Keratinocyte (primary cell): ENCODE measurements around the gene SPOCK1. TPM values are rescaled to one million over a fixed set of nuclear protein-coding genes. Genes with fewer than 3 reads are reported as not detected.

Source experiments
- DNase-seq: peaks from one replicate; pipeline ENCODE4 v3.0.0-alpha.2; 2011; ENCODE audit warnings: low read depth, missing footprints, low spot score
- FAIRE-seq: peaks from 2 replicates; lab custom pipeline; 2011; peaks lifted over from hg19 to GRCh38; lab: Jason Lieb, UNC
- H2AFZ ChIP-seq: 2 replicates; pipeline ENCODE4 v1.6.0; 2012; ENCODE audit warnings: low read length, control low read depth, inconsistent platforms; ENCODE audit not compliant: control insufficient read depth
- H3K27ac ChIP-seq: 2 replicates; pipeline ENCODE4 v1.5.1; 2011; ENCODE audit warnings: low read length; ENCODE audit not compliant: control insufficient read depth, insufficient read depth
- H3K27me3 ChIP-seq: 3 replicates; pipeline ENCODE4 v1.6.0; 2011; ENCODE audit warnings: low read length; ENCODE audit not compliant: control insufficient read depth, insufficient read depth; ENCODE audit errors: extremely low read depth
- H3K36me3 ChIP-seq, 2 experiments: 2 replicates in 1 of 2; 3 replicates in 1 of 2; pipeline ENCODE4 v1.5.1; 2011; ENCODE audit warnings: low read length in 2 of 2, mild to moderate bottlenecking in 1 of 2; ENCODE audit not compliant: control insufficient read depth in 2 of 2, insufficient read depth in 2 of 2; ENCODE audit errors: extremely low read depth in 1 of 2
- H3K4me1 ChIP-seq: 3 replicates; pipeline ENCODE4 v1.5.1; 2011; ENCODE audit warnings: low read length; ENCODE audit not compliant: control insufficient read depth, insufficient read depth; ENCODE audit errors: extremely low read depth
- H3K4me2 ChIP-seq: 3 replicates; pipeline ENCODE4 v1.6.0; 2011; ENCODE audit warnings: low read depth, low read length; ENCODE audit not compliant: control insufficient read depth, insufficient read depth; ENCODE audit errors: extremely low read depth
- H3K4me3 ChIP-seq, 3 experiments: fragments of 200-600 bp in 1 of 3; sonication (generic) in 1 of 3; 2 replicates in 2 of 3; 3 replicates in 1 of 3; pipeline ENCODE4 v1.5.1; 2011 to 2016; ENCODE audit warnings: low read length in 3 of 3, mild to moderate bottlenecking in 3 of 3, control low read depth in 2 of 3, inconsistent platforms in 1 of 3, low read depth in 1 of 3, mixed read lengths in 1 of 3, mixed run types in 1 of 3, moderate library complexity in 1 of 3; ENCODE audit not compliant: control insufficient read depth in 2 of 3, insufficient read depth in 2 of 3; ENCODE audit errors: extremely low read depth in 1 of 3
- H3K79me2 ChIP-seq: 2 replicates; pipeline ENCODE4 v1.6.0; 2012; ENCODE audit warnings: low read length; ENCODE audit not compliant: control insufficient read depth, insufficient read depth
- H3K9ac ChIP-seq: 3 replicates; pipeline ENCODE4 v1.6.0; 2011; ENCODE audit warnings: low read length; ENCODE audit not compliant: control insufficient read depth, insufficient read depth; ENCODE audit errors: extremely low read depth
- H3K9me1 ChIP-seq: 3 replicates; pipeline ENCODE4 v1.6.0; 2011; ENCODE audit warnings: low read length; ENCODE audit not compliant: control insufficient read depth, insufficient read depth; ENCODE audit errors: extremely low read depth
- H3K9me3 ChIP-seq: 2 replicates; pipeline ENCODE4 v1.5.1; 2012; ENCODE audit warnings: low read depth, low read length; ENCODE audit not compliant: control insufficient read depth
- H4K20me1 ChIP-seq: 3 replicates; pipeline ENCODE4 v1.6.0; 2011; ENCODE audit warnings: low read length; ENCODE audit not compliant: control insufficient read depth, insufficient read depth; ENCODE audit errors: extremely low read depth
- EZH2 ChIP-seq: IDR thresholded peaks from one replicate; pipeline ENCODE4 v1.6.1; 2012; ENCODE audit warnings: inconsistent platforms, mild to moderate bottlenecking, low read length, moderate library complexity
- dilution Hi-C: fragments of 300-500 bp; cut with MboI; formaldehyde crosslinking; loops from one replicate; pipeline ENCODE4 v1.7.0; 2020; ENCODE audit warnings: low sequenced_read_pairs; ENCODE audit not compliant: extremely low pct_ligation_motif_present
- polyA plus RNA-seq, 5 experiments: library from polyadenylated mRNA; depleted of rRNA in 3 of 5; stranded (reverse) in 3 of 5; stranded (forward) in 1 of 5; unstranded in 1 of 5; fragments of >200 nt; gene quantifications; 1 replicate in 1 of 5; 2 replicates in 3 of 5; 3 replicates in 1 of 5; pipeline versions ENCODE4 v1.2.1 to v1.2.3, GENCODE V29; 2011 to 2012; ENCODE audit warnings: missing spikeins in 2 of 5, low read depth in 1 of 5, low replicate concordance in 1 of 5
- TF ChIP-seq, protein P1 (sequence below), 3 experiments: IDR thresholded peaks in 1 of 3; conservative IDR thresholded peaks in 1 of 3; optimal IDR thresholded peaks in 1 of 3; 2 replicates in 2 of 3; 3 replicates in 1 of 3; pipeline versions ENCODE3 to v1.5.1; 2011; ENCODE audit warnings: low read length in 3 of 3, mild to moderate bottlenecking in 3 of 3, moderate library complexity in 2 of 3, control low read depth in 1 of 3, inconsistent platforms in 1 of 3; ENCODE audit not compliant: insufficient read depth in 2 of 3; ENCODE audit errors: extremely low read depth in 1 of 3

Gene SPOCK1
- polyA plus RNA-seq, 1 donor (not counting 4 experiments of a cell fraction or from before 2014, with no cell fraction given), result 5.5 TPM

DNA sequence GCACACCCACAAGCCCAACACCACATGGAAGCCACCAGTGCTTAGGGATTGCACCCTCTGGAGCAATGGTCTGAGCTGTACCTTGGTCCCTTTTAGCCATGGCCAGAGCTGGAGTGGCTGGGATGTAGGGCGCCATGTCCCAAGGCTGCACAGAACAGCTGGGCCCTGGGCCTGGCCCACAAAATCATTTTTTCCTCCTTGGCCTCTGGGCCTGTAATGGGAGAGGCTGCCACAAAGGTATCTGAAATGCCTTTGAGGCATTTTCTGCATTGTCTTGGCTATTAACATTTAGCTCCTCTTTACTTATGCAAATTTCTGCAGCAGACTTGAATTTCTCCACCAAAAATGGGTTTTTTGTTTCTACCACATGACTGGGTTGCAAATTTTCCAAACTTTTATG, 117.6 kb downstream of the SPOCK1 start:
- no peak overlapping the region for H2AFZ ChIP-seq
- H3K9me1 ChIP-seq, result no peaks in the 10 kb centered on the region
- H3K79me2 ChIP-seq, result no peaks in the 10 kb centered on the region
- no peaks in the 10 kb centered on the region for H3K36me3 ChIP-seq
- no peak for DNase-seq
- H3K27me3 ChIP-seq, result no peaks in the 10 kb centered on the region
- TF ChIP-seq, protein P1, sequence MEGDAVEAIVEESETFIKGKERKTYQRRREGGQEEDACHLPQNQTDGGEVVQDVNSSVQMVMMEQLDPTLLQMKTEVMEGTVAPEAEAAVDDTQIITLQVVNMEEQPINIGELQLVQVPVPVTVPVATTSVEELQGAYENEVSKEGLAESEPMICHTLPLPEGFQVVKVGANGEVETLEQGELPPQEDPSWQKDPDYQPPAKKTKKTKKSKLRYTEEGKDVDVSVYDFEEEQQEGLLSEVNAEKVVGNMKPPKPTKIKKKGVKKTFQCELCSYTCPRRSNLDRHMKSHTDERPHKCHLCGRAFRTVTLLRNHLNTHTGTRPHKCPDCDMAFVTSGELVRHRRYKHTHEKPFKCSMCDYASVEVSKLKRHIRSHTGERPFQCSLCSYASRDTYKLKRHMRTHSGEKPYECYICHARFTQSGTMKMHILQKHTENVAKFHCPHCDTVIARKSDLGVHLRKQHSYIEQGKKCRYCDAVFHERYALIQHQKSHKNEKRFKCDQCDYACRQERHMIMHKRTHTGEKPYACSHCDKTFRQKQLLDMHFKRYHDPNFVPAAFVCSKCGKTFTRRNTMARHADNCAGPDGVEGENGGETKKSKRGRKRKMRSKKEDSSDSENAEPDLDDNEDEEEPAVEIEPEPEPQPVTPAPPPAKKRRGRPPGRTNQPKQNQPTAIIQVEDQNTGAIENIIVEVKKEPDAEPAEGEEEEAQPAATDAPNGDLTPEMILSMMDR (optimal IDR thresholded peaks at IDR 0.05 in 1 of 3, IDR thresholded peaks at IDR 0.05 in 1 of 3, conservative IDR thresholded peaks at IDR 0.05 in 1 of 3; ENCODE audit: extremely low read depth in 1 of 3, insufficient read depth in 2 of 3, low read length in 3 of 3), result no peak
- no peak for TF ChIP-seq EZH2
- H3K4me1 ChIP-seq, result no peaks in the 10 kb centered on the region
- no peak overlapping the region for H3K27ac ChIP-seq
- H4K20me1 ChIP-seq, result no peaks in the 10 kb centered on the region
- no peak overlapping the region for H3K4me3 ChIP-seq
- FAIRE-seq, result no peak
- dilution Hi-C loops, result no loop called here
- H3K9me3 ChIP-seq, result peaks cover 3% of the 10 kb centered on the region
- H3K4me2 ChIP-seq, result no peak overlapping the region
- H3K9ac ChIP-seq, result no peak overlapping the region

DNA sequence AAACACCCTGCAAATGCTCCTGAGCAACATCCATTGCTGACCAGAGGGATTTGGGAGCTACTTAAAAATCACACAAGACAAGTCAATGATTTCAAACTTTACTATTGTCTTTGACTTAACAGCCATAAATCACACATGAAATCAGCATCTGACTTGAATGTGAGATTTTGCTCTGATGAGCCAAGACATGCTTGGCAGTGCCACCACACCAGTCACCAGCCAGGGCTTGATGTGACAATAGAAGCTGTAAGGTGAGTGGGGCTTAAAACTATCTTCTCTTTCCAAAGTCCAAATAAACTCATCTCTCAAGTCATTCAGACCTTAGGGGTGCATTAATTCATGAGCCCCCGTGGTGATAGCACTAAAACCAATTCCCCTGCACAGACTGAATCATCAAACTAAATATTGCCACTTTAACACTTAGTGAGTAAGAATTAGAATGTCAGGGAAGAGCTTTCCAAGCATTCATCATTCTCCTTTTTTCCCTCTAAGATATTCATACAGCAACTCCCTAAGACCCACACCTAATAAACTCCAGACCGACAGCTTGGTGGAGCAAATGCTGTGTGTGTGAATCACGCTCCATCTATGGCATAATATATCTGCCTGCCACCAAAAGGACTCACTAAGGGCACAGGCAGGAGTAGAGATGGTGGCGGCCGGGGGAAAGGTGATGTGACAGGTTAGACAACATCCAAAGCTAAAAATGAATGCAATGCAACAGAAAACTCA, 119.4 kb downstream of the SPOCK1 start:
- Histone ChIP-seq H4K20me1 (no peaks in the 10 kb centered on the region), H3K9me3 (peaks cover 3% of the 10 kb centered on the region), H3K4me2 (no peak overlapping the region), H3K9ac (no peak overlapping the region), H3K36me3 (no peaks in the 10 kb centered on the region), H3K4me3 (no peak overlapping the region), H3K79me2 (no peaks in the 10 kb centered on the region), H2AFZ (no peak overlapping the region), H3K27me3 (no peaks in the 10 kb centered on the region), H3K27ac (no peak overlapping the region), H3K4me1 (no peaks in the 10 kb centered on the region), H3K9me1 (no peaks in the 10 kb centered on the region)
- dilution Hi-C loops, result no loop called here
- no peak for DNase-seq
- no peak for TF ChIP-seq EZH2
- TF ChIP-seq, protein P1 (optimal IDR thresholded peaks at IDR 0.05 in 1 of 3, IDR thresholded peaks at IDR 0.05 in 1 of 3, conservative IDR thresholded peaks at IDR 0.05 in 1 of 3; ENCODE audit: extremely low read depth in 1 of 3, insufficient read depth in 2 of 3, low read length in 3 of 3), result no peak
- FAIRE-seq, result no peak
